ENCODE measurements around the gene RFT1. TPM values are rescaled to one million over a fixed set of nuclear protein-coding genes. Genes with fewer than 3 reads are reported as not detected.

RFT1 gene
- total and polyA plus RNA-seq, 2 of the 13 experiments (the other 11 are each of a cell fraction or from before 2014, with no cell fraction given): 23.2 to 37.0 TPM

DNA sequence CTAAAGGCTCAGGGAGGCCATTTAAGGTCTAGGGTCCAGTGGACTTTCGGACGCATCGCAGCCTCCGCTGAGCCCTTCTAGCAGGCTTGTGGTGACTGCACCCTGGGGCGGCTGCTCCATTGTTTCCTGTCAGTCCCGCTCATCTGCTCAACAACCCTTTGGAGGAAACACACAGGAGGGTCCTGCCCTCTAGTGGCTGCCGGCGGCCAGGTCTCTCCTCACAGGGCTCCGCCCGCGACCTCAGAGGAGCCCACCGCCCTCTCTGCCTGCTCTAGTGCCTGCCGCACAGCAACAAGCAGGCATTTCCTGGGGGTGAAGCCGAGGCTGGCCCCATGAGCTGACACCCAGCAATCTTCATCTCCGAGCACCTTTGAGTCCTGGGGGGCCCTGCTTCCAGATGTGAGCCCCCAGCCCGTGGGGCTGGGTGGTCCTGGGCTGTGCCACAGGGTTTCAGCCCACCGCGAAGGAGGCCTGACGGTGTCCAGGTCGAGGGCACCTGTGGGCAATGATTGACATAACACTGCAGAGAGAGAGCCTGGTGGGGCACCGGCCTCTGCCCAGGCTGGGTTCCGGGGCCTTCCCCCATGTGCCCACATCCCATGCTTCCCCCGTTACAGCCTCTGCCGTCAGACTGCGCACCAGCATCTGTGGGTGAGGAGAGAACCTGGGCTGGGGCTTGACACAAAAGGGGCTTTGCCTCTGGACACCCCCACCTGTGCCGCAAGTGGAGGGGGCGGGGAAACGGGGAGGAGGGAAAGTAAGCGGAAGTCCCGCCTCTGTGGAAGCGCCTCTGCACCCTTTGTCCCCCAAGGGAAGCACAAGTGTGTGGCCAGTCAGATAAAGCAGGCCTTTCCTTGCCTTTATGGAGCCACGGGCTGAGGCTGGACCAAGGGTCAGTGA lies 57.3 kb downstream of the RFT1 start (continued):
- TF ChIP-seq, protein P1, sequence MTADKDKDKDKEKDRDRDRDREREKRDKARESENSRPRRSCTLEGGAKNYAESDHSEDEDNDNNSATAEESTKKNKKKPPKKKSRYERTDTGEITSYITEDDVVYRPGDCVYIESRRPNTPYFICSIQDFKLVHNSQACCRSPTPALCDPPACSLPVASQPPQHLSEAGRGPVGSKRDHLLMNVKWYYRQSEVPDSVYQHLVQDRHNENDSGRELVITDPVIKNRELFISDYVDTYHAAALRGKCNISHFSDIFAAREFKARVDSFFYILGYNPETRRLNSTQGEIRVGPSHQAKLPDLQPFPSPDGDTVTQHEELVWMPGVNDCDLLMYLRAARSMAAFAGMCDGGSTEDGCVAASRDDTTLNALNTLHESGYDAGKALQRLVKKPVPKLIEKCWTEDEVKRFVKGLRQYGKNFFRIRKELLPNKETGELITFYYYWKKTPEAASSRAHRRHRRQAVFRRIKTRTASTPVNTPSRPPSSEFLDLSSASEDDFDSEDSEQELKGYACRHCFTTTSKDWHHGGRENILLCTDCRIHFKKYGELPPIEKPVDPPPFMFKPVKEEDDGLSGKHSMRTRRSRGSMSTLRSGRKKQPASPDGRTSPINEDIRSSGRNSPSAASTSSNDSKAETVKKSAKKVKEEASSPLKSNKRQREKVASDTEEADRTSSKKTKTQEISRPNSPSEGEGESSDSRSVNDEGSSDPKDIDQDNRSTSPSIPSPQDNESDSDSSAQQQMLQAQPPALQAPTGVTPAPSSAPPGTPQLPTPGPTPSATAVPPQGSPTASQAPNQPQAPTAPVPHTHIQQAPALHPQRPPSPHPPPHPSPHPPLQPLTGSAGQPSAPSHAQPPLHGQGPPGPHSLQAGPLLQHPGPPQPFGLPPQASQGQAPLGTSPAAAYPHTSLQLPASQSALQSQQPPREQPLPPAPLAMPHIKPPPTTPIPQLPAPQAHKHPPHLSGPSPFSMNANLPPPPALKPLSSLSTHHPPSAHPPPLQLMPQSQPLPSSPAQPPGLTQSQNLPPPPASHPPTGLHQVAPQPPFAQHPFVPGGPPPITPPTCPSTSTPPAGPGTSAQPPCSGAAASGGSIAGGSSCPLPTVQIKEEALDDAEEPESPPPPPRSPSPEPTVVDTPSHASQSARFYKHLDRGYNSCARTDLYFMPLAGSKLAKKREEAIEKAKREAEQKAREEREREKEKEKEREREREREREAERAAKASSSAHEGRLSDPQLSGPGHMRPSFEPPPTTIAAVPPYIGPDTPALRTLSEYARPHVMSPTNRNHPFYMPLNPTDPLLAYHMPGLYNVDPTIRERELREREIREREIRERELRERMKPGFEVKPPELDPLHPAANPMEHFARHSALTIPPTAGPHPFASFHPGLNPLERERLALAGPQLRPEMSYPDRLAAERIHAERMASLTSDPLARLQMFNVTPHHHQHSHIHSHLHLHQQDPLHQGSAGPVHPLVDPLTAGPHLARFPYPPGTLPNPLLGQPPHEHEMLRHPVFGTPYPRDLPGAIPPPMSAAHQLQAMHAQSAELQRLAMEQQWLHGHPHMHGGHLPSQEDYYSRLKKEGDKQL (CRISPR knock-in tag; IDR thresholded peaks at IDR 0.05; ENCODE audit: low read depth): no peak
- TF ChIP-seq ZNF740 (CRISPR knock-in tag; IDR thresholded peaks at IDR 0.05) (no peak), KDM4B (CRISPR knock-in tag; IDR thresholded peaks at IDR 0.05) (no peak), MAF1 (CRISPR knock-in tag; IDR thresholded peaks at IDR 0.05; ENCODE audit: borderline replicate concordance) (no peak), ZNF224 (CRISPR knock-in tag; IDR thresholded peaks at IDR 0.05) (peak; percentile 96), ZNF746 (CRISPR knock-in tag; IDR thresholded peaks at IDR 0.05) (no peak; the same call in 1 of the 2 replicates), MXI1 (IDR thresholded peaks at IDR 0.05; ENCODE audit: borderline replicate concordance, low read depth, low read length) (no peak), ZBTB34 (CRISPR knock-in tag; IDR thresholded peaks at IDR 0.05) (no peak), CENPT (CRISPR knock-in tag; IDR thresholded peaks at IDR 0.05; ENCODE audit: low read depth) (no peak; the same call in 1 of the 2 replicates), CC2D1A (CRISPR knock-in tag; IDR thresholded peaks at IDR 0.05) (no peak), ZNF83 (CRISPR knock-in tag; IDR thresholded peaks at IDR 0.05; ENCODE audit: borderline replicate concordance) (no peak), PTBP1 (IDR thresholded peaks at IDR 0.05; ENCODE audit: low read depth, low read length, poor library complexity, severe bottlenecking) (no peak), NBN (conservative IDR thresholded peaks at IDR 0.05) (no peak), TRAFD1 (CRISPR knock-in tag; IDR thresholded peaks at IDR 0.05; ENCODE audit: borderline replicate concordance) (no peak)
- TF ChIP-seq, protein P2, sequence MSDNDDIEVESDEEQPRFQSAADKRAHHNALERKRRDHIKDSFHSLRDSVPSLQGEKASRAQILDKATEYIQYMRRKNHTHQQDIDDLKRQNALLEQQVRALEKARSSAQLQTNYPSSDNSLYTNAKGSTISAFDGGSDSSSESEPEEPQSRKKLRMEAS (IDR thresholded peaks at IDR 0.05): peak; percentile 71; the same call in 1 of the 2 replicates
